Measurements from ENCODE around the gene SEC14L5. TPM values are rescaled to one million over a fixed set of nuclear protein-coding genes. Genes with fewer than 3 reads are reported as not detected.

Gene SEC14L5
- polyA plus RNA-seq, 3 donors: 0.03 TPM; not detected in 2

DNA sequence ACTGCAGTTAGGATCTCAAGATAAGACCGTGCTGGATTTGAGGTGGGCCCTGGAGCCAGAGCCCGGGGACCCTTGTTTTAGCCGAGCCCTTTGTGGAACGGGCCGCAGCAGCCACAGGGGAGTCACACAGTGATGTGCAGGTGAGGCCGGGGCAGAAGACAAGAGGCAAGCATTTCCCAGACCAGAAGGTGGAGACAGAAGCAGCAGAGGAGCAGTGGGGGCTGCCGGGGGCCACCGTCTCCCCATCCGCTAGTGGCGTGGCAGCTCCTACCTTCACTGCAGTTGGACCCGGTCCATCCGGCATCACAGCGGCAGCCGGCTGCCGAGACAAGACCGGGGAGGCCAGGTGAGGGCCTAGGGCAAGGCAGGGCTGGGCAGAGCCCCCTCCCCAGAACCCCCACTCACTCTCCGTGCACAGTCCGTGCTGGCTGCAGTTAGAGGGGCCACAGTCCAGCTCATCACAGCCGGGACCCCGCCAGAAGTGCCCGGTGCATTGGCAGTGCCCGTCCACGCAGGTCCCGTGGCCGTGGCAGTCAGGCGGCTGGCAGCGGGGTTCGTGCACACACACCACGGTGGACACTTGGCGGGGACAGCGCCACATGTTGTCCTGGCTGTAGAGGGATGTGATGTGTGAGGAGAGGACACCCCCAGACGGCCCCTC lies 69.6 kb downstream of the SEC14L5 start:
- H3K4me1 Mint-ChIP-seq: peaks cover 17% of the 10 kb centered on the region
- H3K36me3 Mint-ChIP-seq: peaks cover 51 to 71% of the 10 kb centered on the region in 2 donors
- Histone ChIP-seq H3K36me3 (replicated peaks in 1 of 2; ENCODE audit: control insufficient read depth in 1 of 2, insufficient read depth in 2 of 2, low read length in 2 of 2) (peaks cover 39 to 69% of the 10 kb centered on the region in 2 donors), H3K27me3 (ENCODE audit: control insufficient read depth in 2 of 2, insufficient read depth in 2 of 2, low read length in 2 of 2) (no peaks in the 10 kb centered on the region), H3K9ac (ENCODE audit: insufficient read depth, low read length, poor library complexity, severe bottlenecking) (no peak overlapping the region), H3K27ac (ENCODE audit: low read depth in 1 of 2, low read length in 2 of 2) (no peak overlapping the region), H3K4me3 (replicated peaks in 1 of 3; ENCODE audit: low read depth in 2 of 3, low read length in 3 of 3) (no peak overlapping the region), H3K79me2 (ENCODE audit: insufficient read depth, low read length) (peaks cover 4% of the 10 kb centered on the region), H4K20me1 (ENCODE audit: insufficient read depth, low read length) (peaks cover 10% of the 10 kb centered on the region), H3K9me3 (replicated peaks in 1 of 2; ENCODE audit: control insufficient read depth in 1 of 2, insufficient read depth in 1 of 2, low read length in 2 of 2) (no peaks in the 10 kb centered on the region), H2AFZ (ENCODE audit: insufficient read depth, low read depth, low read length, poor library complexity, severe bottlenecking) (no peak overlapping the region), H3K4me2 (replicated peaks; ENCODE audit: extremely low read depth, low read length, poor library complexity, severe bottlenecking) (no peak overlapping the region), H3K4me1 (ENCODE audit: control insufficient read depth in 1 of 2, insufficient read depth in 2 of 2, low read length in 2 of 2) (peaks cover 6 to 9% of the 10 kb centered on the region in 2 donors)
- H3K4me3 Mint-ChIP-seq: no peak overlapping the region
- H3K27ac Mint-ChIP-seq: peak overlapping the region in 1 of 7 donors; percentile 66
- H3K9me3 Mint-ChIP-seq: peaks cover 0 to 2% (median 0%) of the 10 kb centered on the region in 7 donors
- WGBS (ENCODE audit: insufficient coverage): 98% methylated on average over 23 of the region's 32 CpGs
- intact Hi-C loops (cut with micrococcal nuclease): no loop called here
- no peak for TF ChIP-seq CTCF (IDR thresholded peaks at IDR 0.05)
- H3K27me3 Mint-ChIP-seq (ENCODE audit: low read depth in 3 of 3): peaks cover 0 to 3% (median 0%) of the 10 kb centered on the region in 3 donors
- DNase-seq: no peak

GRCh38 chr16:5028950-5029475 lies 70.9 kb downstream of the SEC14L5 start:
- no peak overlapping the region for H3K4me3 Mint-ChIP-seq
- peaks cover 22% of the 10 kb centered on the region for H3K4me1 Mint-ChIP-seq
- Histone ChIP-seq H3K36me3 (replicated peaks in 1 of 2; ENCODE audit: control insufficient read depth in 1 of 2, insufficient read depth in 2 of 2, low read length in 2 of 2) (peaks cover 39 to 69% of the 10 kb centered on the region in 2 donors), H3K9ac (ENCODE audit: insufficient read depth, low read length, poor library complexity, severe bottlenecking) (no peak overlapping the region), H3K4me1 (ENCODE audit: control insufficient read depth in 1 of 2, insufficient read depth in 2 of 2, low read length in 2 of 2) (peaks cover 12 to 15% of the 10 kb centered on the region in 2 donors), H3K4me2 (replicated peaks; ENCODE audit: extremely low read depth, low read length, poor library complexity, severe bottlenecking) (no peak overlapping the region), H4K20me1 (ENCODE audit: insufficient read depth, low read length) (peaks cover 14% of the 10 kb centered on the region), H3K79me2 (ENCODE audit: insufficient read depth, low read length) (peaks cover 8% of the 10 kb centered on the region), H3K9me3 (replicated peaks in 1 of 2; ENCODE audit: control insufficient read depth in 1 of 2, insufficient read depth in 1 of 2, low read length in 2 of 2) (no peaks in the 10 kb centered on the region), H3K4me3 (replicated peaks in 1 of 3; ENCODE audit: low read depth in 2 of 3, low read length in 3 of 3) (no peak overlapping the region), H2AFZ (ENCODE audit: insufficient read depth, low read depth, low read length, poor library complexity, severe bottlenecking) (no peak overlapping the region), H3K27me3 (ENCODE audit: control insufficient read depth in 2 of 2, insufficient read depth in 2 of 2, low read length in 2 of 2) (no peaks in the 10 kb centered on the region), H3K27ac (ENCODE audit: low read depth in 1 of 2, low read length in 2 of 2) (no peak overlapping the region)
- H3K27ac Mint-ChIP-seq: peak overlapping the region in 1 of 7 donors; percentile 58
- H3K27me3 Mint-ChIP-seq (ENCODE audit: low read depth in 3 of 3): peaks cover 0 to 3% (median 0%) of the 10 kb centered on the region in 3 donors
- DNase-seq: no peak
- H3K9me3 Mint-ChIP-seq: peaks cover 0 to 2% (median 0%) of the 10 kb centered on the region in 7 donors
- intact Hi-C loops (cut with micrococcal nuclease): no loop called here
- 94% methylated on average over 14 of the region's 18 CpGs for WGBS (ENCODE audit: insufficient coverage)
- TF ChIP-seq CTCF (IDR thresholded peaks at IDR 0.05): no peak
- peaks cover 51 to 71% of the 10 kb centered on the region in 2 donors for H3K36me3 Mint-ChIP-seq

All from CD14-positive monocyte (primary cell).